ENCODE data around the gene CCDC152. TPM values are rescaled to one million over a fixed set of nuclear protein-coding genes. Genes with fewer than 3 reads are reported as not detected.

Gene CCDC152
- total RNA-seq, 1 donor from 2014 or later, result 1.2 TPM

DNA sequence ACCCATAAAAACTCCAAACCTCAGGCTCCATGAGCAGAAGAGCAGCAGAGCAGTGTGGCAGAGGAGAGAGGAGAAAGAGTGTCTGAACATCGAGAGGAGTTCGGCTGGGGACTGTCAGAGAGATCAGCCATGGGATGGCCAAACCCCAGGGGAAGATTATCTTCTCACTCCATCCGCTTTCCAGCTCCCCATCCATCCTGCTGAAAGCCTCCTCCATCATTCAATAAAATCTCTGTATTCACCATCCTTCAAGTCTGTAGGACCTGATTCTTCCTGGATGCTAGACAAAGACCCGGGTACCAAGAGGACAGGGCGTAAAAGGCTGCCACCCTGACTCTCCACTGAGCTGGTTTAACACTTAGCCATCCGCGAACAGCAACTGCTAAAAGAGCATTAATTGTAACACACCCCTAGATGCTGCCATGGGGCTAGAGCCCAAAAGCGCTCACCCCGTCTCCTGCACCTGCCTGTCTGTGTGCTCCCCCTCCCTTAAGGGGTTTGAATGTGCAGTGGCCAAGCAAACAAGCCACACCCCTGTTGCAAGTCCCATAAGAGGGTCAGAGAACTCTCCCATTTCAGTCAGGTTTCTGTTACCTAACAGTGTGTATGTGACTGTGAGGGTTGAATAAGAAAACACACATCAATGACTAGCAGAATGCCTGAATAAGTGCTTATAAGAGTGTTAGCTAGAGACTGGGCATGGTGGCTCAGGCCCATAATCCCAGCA is 69.0 kb downstream of the CCDC152 start:
- H3K36me3 Mint-ChIP-seq (ENCODE audit: low read depth, unreplicated experiment), result no peaks in the 10 kb centered on the region

GRCh38 chr5:42826757-42827515 is 70.3 kb downstream of the CCDC152 start:
- Mint-ChIP-seq H3K27ac (ENCODE audit: unreplicated experiment) (no peak overlapping the region), H3K36me3 (ENCODE audit: low read depth, unreplicated experiment) (no peaks in the 10 kb centered on the region), H3K9me3 (ENCODE audit: unreplicated experiment) (no peaks in the 10 kb centered on the region), H3K27me3 (ENCODE audit: low read depth, unreplicated experiment) (peaks cover 3% of the 10 kb centered on the region), H3K4me3 (ENCODE audit: unreplicated experiment) (no peak overlapping the region), H3K4me1 (ENCODE audit: low read depth, unreplicated experiment) (no peaks in the 10 kb centered on the region)
- no peak for DNase-seq (ENCODE audit: low read depth)
- no peak overlapping the region for H2AFZ ChIP-seq (ENCODE audit: low read depth, low read length)
- H3K27me3 ChIP-seq (ENCODE audit: insufficient read depth, low read length), result no peaks in the 10 kb centered on the region
- H3K79me2 ChIP-seq (ENCODE audit: insufficient read depth, low read length), result no peaks in the 10 kb centered on the region
- H3K4me3 ChIP-seq (ENCODE audit: insufficient read depth, low read depth, low read length), result no peak overlapping the region
- no peak overlapping the region for H3K27ac ChIP-seq (ENCODE audit: low read depth, low read length)
- no peaks in the 10 kb centered on the region for H3K9me3 ChIP-seq (ENCODE audit: insufficient read depth, low read depth, low read length)
- no peak for FAIRE-seq
- TF ChIP-seq EZH2 (IDR thresholded peaks at IDR 0.05; ENCODE audit: insufficient read depth, low read length) (no peak), CTCF (IDR thresholded peaks at IDR 0.05; ENCODE audit: insufficient read depth, low read depth, low read length) (no peak)
- no peaks in the 10 kb centered on the region for H4K20me1 ChIP-seq (ENCODE audit: insufficient read depth, low read length)
- H3K4me1 ChIP-seq (ENCODE audit: insufficient read depth, low read length), result no peaks in the 10 kb centered on the region
- no peak overlapping the region for H3K9ac ChIP-seq (ENCODE audit: low read length)
- H3K36me3 ChIP-seq (ENCODE audit: insufficient read depth, low read length), result no peaks in the 10 kb centered on the region
- no peak overlapping the region for H3K4me2 ChIP-seq (ENCODE audit: low read length)

More for the DNA sequence above, 69.0 kb downstream of the CCDC152 start:
- H3K36me3 ChIP-seq (ENCODE audit: insufficient read depth, low read length), result no peaks in the 10 kb centered on the region
- H3K9ac ChIP-seq (ENCODE audit: low read length), result no peak overlapping the region
- H3K4me3 Mint-ChIP-seq (ENCODE audit: unreplicated experiment), result no peak overlapping the region
- no peak overlapping the region for H3K4me3 ChIP-seq (ENCODE audit: insufficient read depth, low read depth, low read length)
- H2AFZ ChIP-seq (ENCODE audit: low read depth, low read length), result no peak overlapping the region
- no peak overlapping the region for H3K27ac Mint-ChIP-seq (ENCODE audit: unreplicated experiment)
- H4K20me1 ChIP-seq (ENCODE audit: insufficient read depth, low read length), result no peaks in the 10 kb centered on the region
- no peaks in the 10 kb centered on the region for H3K9me3 ChIP-seq (ENCODE audit: insufficient read depth, low read depth, low read length)
- no peaks in the 10 kb centered on the region for H3K9me3 Mint-ChIP-seq (ENCODE audit: unreplicated experiment)
- DNase-seq (ENCODE audit: low read depth) (no peak), FAIRE-seq (no peak)
- TF ChIP-seq CTCF (IDR thresholded peaks at IDR 0.05; ENCODE audit: insufficient read depth, low read depth, low read length), result no peak
- no peaks in the 10 kb centered on the region for H3K4me1 Mint-ChIP-seq (ENCODE audit: low read depth, unreplicated experiment)
- H3K4me1 ChIP-seq (ENCODE audit: insufficient read depth, low read length), result no peaks in the 10 kb centered on the region
- H3K4me2 ChIP-seq (ENCODE audit: low read length), result no peak overlapping the region
- H3K27me3 Mint-ChIP-seq (ENCODE audit: low read depth, unreplicated experiment), result peaks cover 3% of the 10 kb centered on the region
- H3K27me3 ChIP-seq (ENCODE audit: insufficient read depth, low read length), result no peaks in the 10 kb centered on the region
- no peaks in the 10 kb centered on the region for H3K79me2 ChIP-seq (ENCODE audit: insufficient read depth, low read length)
- no peak overlapping the region for H3K27ac ChIP-seq (ENCODE audit: low read depth, low read length)

GRCh38 chr5:42828671-42829070 is 72.1 kb downstream of the CCDC152 start:
- Histone ChIP-seq H3K27me3 (ENCODE audit: insufficient read depth, low read length) (no peaks in the 10 kb centered on the region), H3K79me2 (ENCODE audit: insufficient read depth, low read length) (no peaks in the 10 kb centered on the region), H3K4me1 (ENCODE audit: insufficient read depth, low read length) (no peaks in the 10 kb centered on the region), H3K9ac (ENCODE audit: low read length) (no peak overlapping the region), H3K36me3 (ENCODE audit: insufficient read depth, low read length) (no peaks in the 10 kb centered on the region), H2AFZ (ENCODE audit: low read depth, low read length) (no peak overlapping the region), H3K4me3 (ENCODE audit: insufficient read depth, low read depth, low read length) (no peak overlapping the region), H3K9me3 (ENCODE audit: insufficient read depth, low read depth, low read length) (no peaks in the 10 kb centered on the region), H3K4me2 (ENCODE audit: low read length) (no peak overlapping the region), H4K20me1 (ENCODE audit: insufficient read depth, low read length) (no peaks in the 10 kb centered on the region), H3K27ac (ENCODE audit: low read depth, low read length) (no peak overlapping the region)
- Mint-ChIP-seq H3K9me3 (ENCODE audit: unreplicated experiment) (no peaks in the 10 kb centered on the region), H3K4me3 (ENCODE audit: unreplicated experiment) (no peak overlapping the region), H3K27me3 (ENCODE audit: low read depth, unreplicated experiment) (peaks cover 3% of the 10 kb centered on the region), H3K4me1 (ENCODE audit: low read depth, unreplicated experiment) (no peaks in the 10 kb centered on the region), H3K36me3 (ENCODE audit: low read depth, unreplicated experiment) (no peaks in the 10 kb centered on the region), H3K27ac (ENCODE audit: unreplicated experiment) (no peak overlapping the region)
- DNase-seq (ENCODE audit: low read depth) (no peak), FAIRE-seq (no peak)
- TF ChIP-seq EZH2 (IDR thresholded peaks at IDR 0.05; ENCODE audit: insufficient read depth, low read length) (no peak), CTCF (IDR thresholded peaks at IDR 0.05; ENCODE audit: insufficient read depth, low read depth, low read length) (no peak)

Data from astrocyte (in vitro differentiated cells and primary cell).